GM18861 (cell line): ENCODE results near the gene SLMAP.

ENCODE experiments used
- ATAC-seq: cut with Tn5 transposase; IDR thresholded peaks from one replicate; pipeline ENCODE4 v1.9.1; 2021; ENCODE audit not compliant: unreplicated experiment

Gene SLMAP

DNA sequence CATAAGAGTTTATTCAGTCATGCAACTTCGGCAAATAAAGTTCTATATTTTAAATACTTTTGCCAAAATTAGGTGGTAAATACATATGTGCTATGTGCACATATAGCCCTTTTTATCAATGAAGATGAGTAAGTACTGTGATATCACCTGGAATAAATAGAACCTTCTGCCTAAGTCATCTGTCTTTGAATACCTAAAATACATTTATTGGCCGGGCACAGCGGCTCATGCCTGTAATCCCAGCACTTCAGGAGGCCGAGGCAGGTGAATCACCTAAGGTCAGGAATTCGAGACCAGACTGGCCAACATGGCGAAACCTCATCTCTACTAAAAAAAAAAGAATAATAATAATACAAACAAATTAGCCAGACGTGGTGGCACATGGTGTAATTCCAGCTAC lies 178.3 kb downstream of the SLMAP start:
- no peak for ATAC-seq

DNA sequence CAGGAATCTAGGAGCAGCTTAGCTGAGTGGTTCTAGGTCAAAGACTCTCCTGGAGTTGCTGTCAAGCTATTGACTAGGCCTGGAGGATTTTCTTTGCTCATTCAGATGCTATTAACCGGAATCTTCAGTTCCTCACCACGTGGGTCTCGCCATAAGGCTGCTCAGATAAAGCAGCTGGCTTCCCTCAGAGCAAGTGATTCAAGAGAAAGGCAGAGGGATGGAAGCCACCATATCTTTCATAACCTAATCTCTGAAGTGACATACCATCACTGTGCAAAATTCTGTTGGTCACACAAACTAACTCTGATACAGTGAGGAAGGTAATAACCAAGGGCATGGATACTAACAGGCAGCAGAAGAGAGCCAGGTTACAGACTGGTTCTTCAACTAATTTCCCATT lies 179.4 kb downstream of the SLMAP start:
- ATAC-seq: no peak

DNA sequence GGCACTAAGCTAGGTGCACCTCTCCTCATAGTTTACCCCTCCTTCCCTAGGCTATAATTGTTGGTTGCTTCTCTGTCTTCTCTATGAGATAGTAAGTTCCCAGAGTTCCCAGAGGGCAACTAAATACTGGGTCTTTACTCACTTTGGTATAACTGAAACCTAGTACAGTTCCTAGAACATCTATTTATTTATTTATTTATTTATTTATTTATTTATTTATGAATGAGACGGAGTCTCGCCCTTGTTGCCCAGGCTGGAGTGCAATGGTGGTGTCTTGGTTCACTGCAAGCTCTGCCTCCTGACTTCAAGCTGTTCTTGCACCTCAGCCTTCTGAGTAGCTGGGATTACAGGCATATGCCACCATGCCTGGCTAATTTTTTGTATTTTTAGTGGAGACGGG lies 181.0 kb downstream of the SLMAP start:
- ATAC-seq: no peak

DNA sequence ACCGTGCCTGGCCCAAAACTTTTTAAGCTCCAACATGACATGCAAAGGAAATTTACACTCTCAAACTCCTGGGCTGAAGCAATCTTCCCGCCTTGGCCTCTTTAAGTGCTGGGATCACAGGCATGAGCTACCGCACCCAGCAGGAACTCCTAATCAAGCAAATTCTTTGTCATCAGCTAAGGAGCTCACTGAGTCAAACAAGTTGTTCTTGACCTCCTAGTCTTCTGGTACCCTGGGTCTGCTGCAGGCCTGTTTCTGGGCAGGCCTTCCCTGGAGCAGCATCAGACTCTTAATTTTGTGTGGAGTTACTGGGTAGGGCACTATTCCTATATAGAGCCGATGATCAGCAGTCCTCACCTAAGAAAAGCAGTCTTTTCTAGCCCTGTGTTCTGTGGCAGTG lies 183.7 kb downstream of the SLMAP start:
- ATAC-seq: no peak

DNA sequence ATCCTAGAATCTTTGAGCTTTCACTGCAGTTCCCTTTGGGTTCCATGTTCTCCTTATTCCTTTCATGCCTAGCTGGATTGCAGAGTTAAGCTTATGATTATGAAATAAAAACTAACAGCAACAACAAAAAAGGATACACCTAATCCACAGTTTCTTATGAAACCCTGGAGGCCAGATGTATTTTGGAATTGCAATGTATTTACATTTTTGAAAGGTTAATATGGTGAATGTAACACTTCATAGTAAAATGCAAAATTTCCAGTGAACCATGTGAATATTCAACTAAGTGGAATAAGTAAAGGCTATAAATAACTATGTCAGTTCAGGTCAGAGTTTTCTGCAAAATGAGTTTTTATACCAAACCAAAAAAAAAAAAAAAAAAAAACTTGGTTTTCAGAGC lies 186.3 kb downstream of the SLMAP start:
- ATAC-seq: no peak

- no peak for ATAC-seq
Measured at GRCh38 chr3:57942872-57943283, 186.8 kb downstream of the SLMAP start.

GRCh38 chr3:57943525-57944495 lies 187.7 kb downstream of the SLMAP start:
- no peak for ATAC-seq

- no peak for ATAC-seq
Measured at GRCh38 chr3:57946970-57947381, 190.9 kb downstream of the SLMAP start.

- no peak for ATAC-seq
Measured at GRCh38 chr3:57948080-57948671, 192.1 kb downstream of the SLMAP start.

GRCh38 chr3:57948781-57949242 lies 192.7 kb downstream of the SLMAP start:
- ATAC-seq: no peak

DNA sequence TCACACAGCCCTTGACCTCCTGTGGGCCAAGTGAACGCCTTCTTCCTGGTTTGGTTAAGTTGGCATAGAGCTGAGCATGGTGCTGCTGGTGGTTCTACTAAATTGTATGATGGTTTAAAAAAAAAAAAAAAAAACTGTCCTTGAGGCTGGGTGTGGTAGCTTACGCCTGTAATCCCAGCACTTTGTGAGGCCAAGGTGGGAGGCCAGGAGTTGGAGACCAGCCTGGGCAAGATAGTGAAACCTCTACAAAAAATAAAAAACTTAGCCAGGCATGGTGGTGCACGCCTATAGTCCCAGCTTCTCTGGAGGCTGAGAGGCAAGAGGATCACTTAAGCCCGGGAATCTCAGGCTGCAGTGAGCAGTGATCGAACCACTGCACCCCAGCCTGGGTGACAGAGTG lies 193.2 kb downstream of the SLMAP start:
- ATAC-seq: no peak

GRCh38 chr3:57949785-57950615 lies 193.9 kb downstream of the SLMAP start:
- ATAC-seq: no peak

DNA sequence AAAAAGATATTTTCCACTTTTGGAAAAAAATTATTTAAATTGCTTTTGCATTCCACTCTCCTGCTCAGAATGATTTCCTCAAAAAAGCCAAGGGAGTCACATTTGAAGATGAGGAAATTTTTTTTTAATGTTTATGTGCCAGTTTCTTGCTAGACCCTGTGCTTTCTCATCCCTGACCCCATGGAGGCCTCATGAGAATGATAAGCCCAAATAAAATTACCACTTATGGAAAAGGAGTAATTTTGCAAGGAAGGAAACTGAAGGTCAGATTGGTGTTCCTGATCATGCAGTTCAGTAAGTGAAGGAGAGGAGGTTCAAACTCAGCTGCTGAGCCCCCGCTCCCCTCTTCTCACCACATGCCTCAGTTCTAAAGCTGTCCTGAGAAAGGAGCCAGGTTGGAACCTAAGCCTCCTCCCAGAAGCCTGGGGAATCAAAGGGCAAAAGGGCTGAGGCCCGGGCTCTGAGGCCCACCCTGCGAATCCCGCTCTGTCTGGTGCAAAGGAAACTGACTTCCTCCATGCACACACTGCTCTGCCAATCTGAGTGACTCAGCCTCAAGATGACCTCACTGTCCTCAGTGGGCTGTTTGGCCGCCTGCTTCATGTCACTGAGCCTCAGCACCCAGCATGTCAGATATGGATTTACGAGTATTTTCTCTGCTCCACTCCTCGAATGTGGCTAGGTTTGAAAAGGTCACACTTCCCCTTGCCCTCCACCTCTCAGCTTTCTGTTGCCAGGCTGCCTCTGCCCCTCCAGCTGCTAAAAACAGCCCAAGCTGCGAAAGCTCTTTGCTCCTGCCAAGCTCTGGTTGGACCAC lies 195.2 kb downstream of the SLMAP start:
- ATAC-seq: no peak

- ATAC-seq: no peak
Measured at GRCh38 chr3:57952208-57952631, 196.1 kb downstream of the SLMAP start.

- ATAC-seq: no peak
Measured at GRCh38 chr3:57952651-57953050, 196.5 kb downstream of the SLMAP start.

GRCh38 chr3:57953576-57953975 lies 197.5 kb downstream of the SLMAP start:
- no peak for ATAC-seq

DNA sequence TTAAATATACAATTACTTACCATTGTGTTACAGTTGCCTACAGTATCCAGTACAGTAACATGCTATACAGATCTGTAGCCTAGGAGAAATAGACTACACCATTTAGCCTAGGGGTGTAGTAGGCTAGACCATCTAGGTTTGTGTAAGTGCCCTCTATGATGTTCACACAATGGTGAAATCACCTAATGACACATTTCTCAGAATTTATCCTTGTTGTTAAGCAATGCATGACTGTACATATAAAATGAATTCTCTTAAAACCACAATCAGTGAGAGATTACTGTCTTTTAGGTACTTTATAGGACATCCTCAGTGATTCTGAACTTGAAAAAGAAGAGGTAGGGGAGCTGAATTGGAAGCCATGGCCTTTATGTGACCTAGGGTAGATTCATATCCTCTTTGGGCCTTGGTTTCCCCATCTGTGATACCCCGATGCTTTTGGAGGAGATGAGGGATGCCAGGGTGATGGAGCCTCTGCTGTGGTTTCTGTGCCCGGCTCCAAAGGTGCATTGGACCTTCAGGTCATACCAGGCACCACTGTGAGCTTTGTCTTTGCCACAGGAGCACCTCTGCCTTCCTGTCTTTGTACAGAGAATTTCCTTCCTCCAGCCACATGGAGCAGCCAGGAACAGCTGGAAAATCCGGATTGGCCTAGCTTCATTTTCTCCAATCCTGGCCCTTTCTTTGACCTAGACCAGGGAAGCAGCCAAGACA lies 200.2 kb downstream of the SLMAP start:
- ATAC-seq: no peak

GRCh38 chr3:57956833-57957174 lies 200.7 kb downstream of the SLMAP start:
- ATAC-seq: no peak

GRCh38 chr3:57957824-57958223 lies 201.7 kb downstream of the SLMAP start:
- ATAC-seq: no peak
